Amniotic stem cell (primary cell): ENCODE data around the gene MAGEF1.
A peak's percentile ranks its signal among the peaks of the same experiment; 100 is the strongest.

ENCODE experiments used
- DNase-seq: peaks from one replicate; lab custom pipeline; 2025; lab: John Stamatoyannopoulos, UW

Gene MAGEF1

GRCh38 chr3:184725176-184725719 is 13.4 kb upstream of the MAGEF1 start:
- no peak for DNase-seq

- DNase-seq, result no peak
Measured at GRCh38 chr3:184724699-184725098, 12.8 kb upstream of the MAGEF1 start.

DNA sequence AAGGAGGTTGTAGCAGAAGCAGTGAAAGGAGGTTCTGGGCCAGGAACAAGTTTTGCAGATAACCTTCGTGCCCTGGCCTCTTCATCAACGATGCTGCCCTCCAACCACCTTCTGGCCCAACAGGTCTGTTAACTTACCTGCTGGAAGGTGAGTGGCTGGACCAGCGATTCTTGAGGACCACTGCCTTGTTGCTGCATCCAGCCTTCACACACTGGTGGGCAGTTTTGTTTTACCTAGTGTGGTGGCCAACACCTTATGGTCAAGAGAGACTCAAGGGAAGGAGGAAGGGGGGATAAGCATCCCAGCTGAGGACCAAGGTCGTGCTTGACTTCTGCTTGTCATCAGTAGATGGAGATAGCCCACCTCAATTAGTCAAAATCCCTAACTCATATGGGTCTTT is 7.8 kb upstream of the MAGEF1 start:
- DNase-seq, result no peak

DNA sequence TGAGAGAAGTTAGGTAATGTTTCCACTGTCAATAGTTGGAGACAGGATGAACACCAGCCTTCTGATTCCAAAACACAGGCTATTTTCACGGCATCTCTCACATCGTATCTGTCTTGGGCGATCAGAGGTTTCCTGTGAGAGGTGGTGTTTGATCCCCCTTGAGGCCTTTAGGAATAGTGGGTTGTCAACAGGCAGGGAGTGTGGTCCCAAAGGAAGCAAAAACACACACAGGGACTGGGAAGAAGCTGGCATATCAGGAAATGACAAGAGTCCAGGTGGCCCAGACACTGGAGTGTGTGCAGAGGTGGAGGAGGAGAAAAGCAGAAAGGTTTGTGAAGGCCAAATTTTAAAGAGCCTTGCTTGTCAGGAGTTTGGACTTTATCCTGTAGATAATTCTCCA is 6.6 kb upstream of the MAGEF1 start:
- no peak for DNase-seq

DNA sequence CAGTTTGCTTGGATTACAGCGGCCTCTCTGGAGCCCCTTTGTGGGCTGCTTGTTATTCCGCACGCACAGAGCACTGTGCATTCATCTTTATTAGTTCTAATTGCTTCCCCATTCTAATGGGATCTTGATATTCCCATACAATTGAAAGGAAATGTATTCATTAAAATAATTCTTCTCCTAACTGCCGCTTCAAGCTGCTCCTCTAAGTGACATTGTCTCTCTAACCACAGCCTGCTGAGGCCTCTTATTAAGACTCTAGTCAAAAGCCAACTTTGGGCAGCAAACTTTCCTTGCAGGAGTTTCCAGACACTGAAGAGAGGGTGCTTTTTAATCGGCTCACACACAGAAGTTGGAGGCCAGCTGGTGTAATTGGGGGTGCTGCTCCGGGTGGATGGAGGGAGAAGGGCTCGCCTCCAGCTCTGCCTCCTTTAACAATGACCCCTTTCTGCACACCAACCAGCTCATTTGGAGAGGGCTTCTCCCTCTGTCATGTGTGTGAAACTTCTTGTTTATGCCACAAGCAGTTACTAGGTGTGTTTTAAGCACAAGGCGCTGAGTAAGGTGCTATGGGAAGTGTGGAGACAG is 5.6 kb upstream of the MAGEF1 start:
- DNase-seq, result no peak

GRCh38 chr3:184716622-184717398 is 4.9 kb upstream of the MAGEF1 start:
- peak; percentile 13 for DNase-seq

DNA sequence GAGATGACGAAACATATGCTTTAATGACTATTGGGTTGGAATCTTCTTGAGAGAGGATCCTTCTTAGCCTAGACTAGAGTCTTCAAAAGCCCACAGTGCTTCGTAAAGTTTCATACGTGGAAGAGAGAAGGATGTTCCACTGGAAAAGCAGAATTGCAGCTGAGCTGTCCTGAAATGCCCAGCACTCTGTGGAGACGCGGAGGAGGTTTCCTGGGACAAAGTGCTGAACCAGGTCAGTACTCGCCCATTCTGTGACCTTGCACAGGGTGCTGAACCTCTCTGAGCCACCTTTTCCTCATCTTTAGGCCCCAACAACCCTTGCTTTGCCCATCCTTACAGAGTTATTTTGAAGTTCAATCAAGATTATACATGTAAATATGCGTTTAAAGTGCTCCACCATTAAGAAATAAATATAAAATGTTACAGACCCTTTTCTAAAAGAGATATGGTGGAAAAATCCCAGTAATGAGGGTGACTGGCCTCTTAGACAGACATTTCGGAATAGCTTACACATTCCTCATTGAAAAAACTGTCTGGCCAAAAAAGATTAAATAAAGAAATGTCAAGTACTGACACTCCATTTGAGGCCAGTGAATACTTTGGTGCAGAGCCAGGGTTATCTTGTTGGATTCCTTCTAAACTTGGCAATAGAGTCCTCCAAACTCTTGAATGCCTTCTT is 4.2 kb upstream of the MAGEF1 start:
- DNase-seq, result no peak

GRCh38 chr3:184713521-184713920 is 1.7 kb upstream of the MAGEF1 start:
- DNase-seq, result no peak

DNA sequence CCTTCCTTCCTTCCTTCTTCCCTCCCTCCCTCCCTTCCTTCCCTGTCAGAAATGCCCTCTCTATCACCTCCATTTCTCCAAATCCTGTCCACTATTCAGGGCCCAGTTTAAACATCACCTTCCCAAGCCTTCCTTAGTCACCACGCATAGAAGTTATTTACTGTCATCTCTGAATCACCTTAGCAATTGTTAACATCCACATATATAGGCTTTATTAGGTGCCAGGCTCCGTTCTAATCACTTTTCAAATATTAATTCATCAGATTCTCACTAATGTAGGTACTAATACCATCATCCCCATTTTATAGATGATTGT is 1.1 kb upstream of the MAGEF1 start:
- DNase-seq, result no peak

GRCh38 chr3:184712248-184713039 is 580 bp upstream of the MAGEF1 start:
- DNase-seq, result no peak

DNA sequence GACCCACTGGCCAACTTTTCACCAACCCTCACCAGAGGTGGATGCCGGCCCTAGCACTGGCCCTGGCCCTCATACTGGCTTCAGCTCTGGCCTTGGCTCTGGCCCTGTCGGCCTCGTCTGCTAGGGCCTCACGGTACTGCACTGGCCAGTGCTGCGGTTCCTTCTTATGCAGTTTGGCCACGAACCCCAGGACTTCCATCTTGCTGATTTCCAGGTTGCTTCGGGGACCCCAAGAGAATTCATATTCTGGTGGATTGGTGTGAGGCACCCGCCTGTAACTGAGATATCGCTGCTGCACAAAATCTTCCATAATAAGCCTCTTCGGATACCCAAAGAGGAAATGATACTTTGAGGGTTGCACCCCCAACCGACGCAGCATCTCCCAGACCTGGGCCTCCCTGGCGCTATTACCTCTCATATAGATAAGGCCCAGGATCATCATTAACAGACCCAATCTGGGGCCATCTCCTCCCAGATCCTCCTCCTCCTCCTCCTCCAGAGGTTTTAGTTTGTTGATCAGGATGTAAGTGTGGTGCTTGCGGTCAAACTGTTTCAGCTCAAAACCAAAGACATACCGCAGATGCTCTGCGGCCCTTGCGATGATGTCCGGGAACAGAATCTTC is 883 bp downstream of the MAGEF1 start:
- no peak for DNase-seq

DNA sequence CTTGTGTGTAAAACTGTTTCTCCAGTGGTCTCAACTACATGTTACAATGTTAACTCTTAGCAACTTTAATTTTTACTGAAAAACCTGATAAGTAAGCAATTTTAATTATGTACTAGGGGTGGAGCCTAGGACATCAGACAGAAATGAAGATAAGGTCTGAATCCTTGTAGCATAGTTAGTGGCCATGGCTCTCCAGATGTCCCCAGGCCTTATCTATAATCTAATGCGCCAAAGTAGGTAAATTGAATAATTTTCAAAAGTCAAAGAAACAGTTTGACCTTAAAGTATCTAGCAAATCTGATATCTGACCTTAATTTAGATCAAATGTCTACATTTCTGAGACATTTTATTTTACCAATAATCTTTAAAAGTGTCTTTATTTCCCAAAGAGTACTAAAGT is 8.2 kb downstream of the MAGEF1 start:
- no peak for DNase-seq

DNA sequence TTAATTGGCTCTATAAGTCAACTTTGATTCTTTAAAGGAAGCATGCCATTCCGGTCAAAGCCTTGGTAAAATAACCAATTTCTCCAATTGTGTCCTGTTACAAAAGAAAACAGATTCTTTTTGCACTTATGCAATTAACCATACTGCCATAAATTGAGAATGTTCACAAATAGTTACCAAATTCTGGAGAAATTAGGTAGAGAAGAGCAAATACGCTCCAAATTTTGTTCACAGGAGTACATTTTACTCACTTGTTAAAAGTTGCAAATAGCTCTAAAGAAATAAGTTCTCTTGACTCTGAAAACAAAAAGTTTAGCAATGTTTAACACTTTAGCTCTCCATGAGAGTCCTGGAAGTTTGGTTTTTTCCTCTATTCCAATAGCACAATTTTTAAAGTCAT is 11.1 kb downstream of the MAGEF1 start:
- no peak for DNase-seq

GRCh38 chr3:184697845-184698244 is 14.0 kb downstream of the MAGEF1 start:
- no peak for DNase-seq

DNA sequence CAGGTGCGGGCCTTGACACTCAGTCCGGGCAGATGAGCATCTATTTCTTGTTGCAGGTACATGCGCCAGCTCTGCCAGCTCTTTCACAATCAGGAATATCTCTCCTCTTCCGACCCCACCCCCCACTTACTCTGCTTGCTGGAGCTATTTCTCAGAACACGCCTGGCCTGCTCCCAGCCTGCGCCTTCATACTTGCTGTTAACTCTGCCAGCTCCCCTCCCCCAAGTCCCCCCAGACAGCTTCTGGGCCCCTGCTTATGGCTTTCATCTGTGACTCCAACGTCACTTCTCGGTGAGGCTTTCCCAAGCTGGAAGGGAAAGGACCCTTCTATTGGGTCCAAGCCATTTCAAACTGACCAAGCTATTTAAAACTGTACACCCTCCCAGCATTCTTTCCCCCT is 15.2 kb downstream of the MAGEF1 start:
- DNase-seq, result no peak

GRCh38 chr3:184694716-184695115 is 17.1 kb downstream of the MAGEF1 start:
- no peak for DNase-seq

- DNase-seq, result no peak
Measured at GRCh38 chr3:184694133-184694665, 17.7 kb downstream of the MAGEF1 start.

DNA sequence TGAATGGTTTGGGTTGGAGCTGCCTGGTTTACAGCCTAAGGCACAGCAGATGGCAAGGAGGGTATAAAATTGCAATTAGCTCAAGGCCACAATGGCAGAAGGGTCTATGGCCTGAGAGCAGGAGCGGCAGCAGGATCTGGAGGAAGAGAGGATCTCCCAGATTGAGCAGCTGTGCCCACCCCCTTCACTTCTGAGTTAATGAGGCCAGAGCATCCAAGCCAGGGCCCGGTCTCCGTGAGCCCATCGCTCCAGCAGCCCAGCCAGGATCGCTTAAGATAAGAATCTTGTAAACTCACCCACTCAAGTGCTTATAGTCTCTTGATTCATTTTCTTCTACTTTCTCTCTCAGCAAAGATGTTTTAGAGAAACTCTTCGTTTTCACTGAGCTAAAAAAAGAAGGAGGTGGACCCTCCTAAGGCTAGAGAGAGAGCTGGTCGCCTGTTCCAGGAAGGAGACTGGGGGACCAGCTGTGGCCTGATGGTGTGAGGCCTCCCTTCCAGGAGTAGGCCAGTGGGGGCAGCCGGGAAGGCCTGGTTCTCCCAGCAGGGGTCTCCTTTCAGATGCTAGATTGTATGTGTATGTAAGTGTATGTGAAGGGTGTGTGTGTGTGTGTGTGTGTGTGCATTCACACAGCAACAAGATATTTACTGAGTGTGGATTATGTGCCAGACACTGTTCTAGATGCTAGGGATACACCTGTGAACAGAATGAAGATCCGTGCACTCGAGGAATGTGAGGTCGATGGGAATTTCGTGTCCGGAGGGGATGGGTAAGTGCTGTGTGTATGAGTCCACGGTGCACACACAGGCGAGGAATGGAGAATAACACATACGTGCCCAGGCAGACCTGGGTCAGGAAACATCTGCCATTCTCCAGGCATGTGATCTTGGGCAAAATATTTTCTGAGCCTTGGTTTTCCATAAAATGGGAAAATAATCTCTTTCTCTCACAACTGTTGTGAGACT is 18.6 kb downstream of the MAGEF1 start:
- no peak for DNase-seq

GRCh38 chr3:184691397-184692231 is 20.2 kb downstream of the MAGEF1 start:
- no peak for DNase-seq
